Measurements from ENCODE around the gene PUS1.
A peak's percentile ranks its signal among the peaks of the same experiment; 100 is the strongest.
"Not testable (repeated sequence)": the region's sequence is repeated elsewhere in the genome, so short reads cannot be mapped to it uniquely, and the experiment has no call there.

Gene PUS1

DNA sequence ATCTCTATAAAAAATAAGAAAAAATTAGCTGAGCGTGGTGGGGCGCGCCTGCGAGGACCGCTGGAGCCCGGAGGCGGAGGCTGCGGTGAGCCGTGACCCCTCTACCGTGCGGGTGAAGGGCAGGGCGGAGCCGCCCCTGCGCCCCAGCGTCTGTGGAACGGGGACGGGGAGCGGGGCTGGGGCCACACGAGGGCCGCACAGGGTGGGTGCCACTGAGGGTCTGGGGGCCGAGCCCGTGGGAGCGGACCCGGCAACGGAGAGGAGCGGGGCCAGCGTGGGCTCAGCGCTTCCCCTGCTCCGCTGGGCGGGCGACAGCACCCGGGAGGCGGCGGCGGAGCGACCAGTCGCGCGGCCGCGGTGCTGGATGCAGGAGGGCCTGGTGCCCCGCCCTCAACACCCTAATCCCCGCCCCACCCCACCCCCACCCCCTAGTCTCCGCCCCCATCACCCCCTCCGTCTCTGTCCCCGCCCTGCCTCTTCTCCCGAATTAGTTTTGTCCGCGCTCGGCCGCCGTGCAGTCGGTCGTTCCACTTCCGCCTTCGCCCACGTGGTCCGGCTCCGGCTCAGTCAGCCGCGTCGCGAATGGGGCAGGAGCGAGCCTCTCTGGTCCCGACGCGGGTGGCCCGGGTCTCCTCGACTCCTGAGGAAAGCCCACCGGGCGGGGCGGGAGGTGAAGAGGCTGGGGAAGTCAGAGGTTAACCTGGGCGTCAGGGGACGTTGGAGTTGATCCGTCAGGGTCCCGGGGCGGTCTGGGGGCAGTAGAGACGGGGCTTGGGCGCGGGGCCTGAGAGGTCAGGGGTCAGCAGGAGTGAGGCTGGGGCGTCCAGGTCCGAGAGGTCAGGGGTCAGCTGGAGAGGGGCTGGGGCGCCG lies at the start of gene PUS1:
TSS of gene PUS1 (plus strand) at position 566 of the 870 bp plus-strand sequence. CDS start 447 bp downstream, outside the sequence.
- DNase-seq (ENCODE audit: low read depth) = peak; percentile 90

- no peak for DNase-seq (ENCODE audit: low read depth)
Measured at GRCh38 chr12:131882804-131883520, 46.1 kb upstream of the PUS1 start.

GRCh38 chr12:131883521-131883900 lies 45.6 kb upstream of the PUS1 start:
- DNase-seq (ENCODE audit: low read depth) = no peak

DNA sequence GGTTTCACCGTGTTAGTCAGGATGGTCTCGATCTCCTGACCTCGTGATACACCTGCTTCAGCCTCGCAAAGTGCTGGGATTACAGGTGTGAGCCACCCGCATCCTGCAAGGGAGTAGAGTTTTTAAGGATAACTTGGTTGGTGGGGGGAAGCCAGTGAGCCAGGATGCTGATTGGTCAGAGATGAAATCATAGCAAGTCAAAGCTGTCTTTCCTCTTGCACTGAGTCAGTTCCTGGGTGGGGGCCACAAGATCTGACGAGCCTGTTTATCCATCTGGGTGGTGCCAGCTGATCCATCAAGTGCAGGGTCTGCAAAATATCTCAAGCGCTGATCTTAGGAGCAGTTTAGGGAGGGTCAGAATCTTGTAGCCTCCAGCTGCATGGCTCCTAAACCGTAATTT lies 44.0 kb upstream of the PUS1 start:
- DNase-seq (ENCODE audit: low read depth) = not testable (repeated sequence)

- DNase-seq (ENCODE audit: low read depth) = no peak
Measured at GRCh38 chr12:131885543-131886057, 43.5 kb upstream of the PUS1 start.

DNA sequence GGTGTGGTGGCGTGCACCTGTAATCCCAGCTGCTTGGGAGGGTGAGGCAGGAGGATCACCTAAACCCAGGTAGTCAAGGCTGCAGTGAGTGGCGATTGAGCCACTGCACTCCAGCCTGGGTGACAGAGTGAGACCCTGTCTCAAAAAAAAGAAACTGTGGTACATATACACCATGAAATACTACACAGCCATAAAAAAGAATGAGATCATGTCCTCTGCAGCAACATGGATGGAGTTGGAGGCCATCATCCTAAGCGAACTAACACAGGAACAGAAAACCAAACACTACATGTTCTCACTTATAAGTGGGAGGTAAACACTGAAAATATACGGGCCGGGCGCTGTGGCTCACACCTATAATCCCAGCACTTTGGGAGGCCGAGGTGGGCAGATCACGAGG lies 37.4 kb upstream of the PUS1 start:
- DNase-seq (ENCODE audit: low read depth) = not testable (repeated sequence)

GRCh38 chr12:131892711-131893604 lies 36.1 kb upstream of the PUS1 start:
- DNase-seq (ENCODE audit: low read depth) = no peak

DNA sequence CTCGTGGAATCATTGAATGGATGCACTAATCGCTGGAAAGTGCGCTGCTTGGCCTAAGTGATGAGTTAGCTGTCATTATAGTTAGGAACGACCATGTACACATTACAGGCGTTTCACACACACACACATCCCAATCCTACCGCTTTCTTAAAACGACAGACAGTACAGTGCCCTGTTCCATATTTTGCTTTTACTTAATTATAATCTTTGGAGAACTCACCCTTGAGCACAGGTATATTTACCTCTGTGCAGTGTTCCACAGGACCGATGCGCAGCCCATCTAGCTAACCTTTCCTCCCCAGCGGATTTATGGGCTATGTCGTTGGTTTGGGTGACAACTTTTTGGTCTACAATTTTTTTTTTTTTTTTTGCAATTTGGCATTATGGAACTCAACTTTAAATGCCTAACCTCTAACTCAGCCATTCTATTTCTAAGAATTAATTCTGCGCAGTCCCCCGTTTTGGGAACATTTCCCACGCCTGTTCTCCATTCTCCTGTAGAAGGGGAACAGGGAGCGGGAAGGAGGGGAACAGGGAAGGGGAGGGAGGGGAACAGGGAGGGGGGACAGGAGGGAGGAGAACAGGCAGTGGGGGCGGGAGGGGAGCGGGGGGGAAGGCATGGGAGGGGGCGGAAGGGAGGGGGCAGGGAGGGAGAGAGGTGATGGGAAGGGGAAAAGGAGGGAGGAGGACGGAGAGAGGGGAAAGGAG lies 35.3 kb upstream of the PUS1 start:
- no peak for DNase-seq (ENCODE audit: low read depth)

GRCh38 chr12:131894313-131894860 lies 34.7 kb upstream of the PUS1 start, which contains the start of gene ULK1:
Gene ULK1 (plus strand): TSS chr12:131894622. CDS start chr12:131895002, 380 bp downstream.
- DNase-seq (ENCODE audit: low read depth) = peak; percentile 90

GRCh38 chr12:131894981-131895639 lies 34.0 kb upstream of the PUS1 start:
- no peak for DNase-seq (ENCODE audit: low read depth)

GRCh38 chr12:131895640-131896079 lies 33.4 kb upstream of the PUS1 start:
- DNase-seq (ENCODE audit: low read depth) = no peak

DNA sequence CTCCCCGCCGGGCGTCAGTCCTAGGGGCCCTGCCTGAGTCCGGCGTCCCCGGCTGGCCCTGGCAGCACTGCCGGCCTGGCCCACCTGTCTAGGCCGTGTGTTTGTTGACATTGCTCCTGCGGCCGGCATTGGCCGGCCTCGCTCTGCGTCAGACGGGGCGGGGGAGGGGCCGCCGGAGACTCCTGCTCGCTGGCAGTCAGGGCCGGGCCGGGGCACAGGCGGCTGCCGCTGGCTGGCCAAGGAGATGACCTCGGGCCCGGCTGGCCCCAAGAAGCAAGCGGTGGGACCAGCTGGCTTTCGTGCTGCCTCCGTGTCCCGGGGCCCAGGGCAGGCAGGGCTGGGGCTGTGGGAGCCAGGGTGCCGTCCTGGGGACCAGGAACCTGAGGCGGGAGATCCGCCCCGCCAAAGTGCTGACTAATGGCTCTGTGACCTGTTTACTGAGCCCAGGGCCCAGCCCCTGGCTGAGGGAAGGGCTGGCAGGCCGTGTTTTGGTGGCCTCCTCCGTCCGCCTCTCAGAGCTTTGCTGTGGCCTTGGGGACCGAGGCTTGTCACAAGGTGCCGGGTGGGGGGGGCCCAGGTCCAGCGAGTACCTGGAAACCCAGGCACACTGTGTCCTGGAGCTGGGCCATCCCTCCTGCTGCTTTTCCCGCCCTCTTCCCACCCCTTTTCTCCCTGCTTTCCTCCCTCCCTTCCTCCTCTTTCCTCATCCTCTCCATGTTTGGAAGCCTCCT lies 32.8 kb upstream of the PUS1 start:
- DNase-seq (ENCODE audit: low read depth) = peak; percentile 51

DNA sequence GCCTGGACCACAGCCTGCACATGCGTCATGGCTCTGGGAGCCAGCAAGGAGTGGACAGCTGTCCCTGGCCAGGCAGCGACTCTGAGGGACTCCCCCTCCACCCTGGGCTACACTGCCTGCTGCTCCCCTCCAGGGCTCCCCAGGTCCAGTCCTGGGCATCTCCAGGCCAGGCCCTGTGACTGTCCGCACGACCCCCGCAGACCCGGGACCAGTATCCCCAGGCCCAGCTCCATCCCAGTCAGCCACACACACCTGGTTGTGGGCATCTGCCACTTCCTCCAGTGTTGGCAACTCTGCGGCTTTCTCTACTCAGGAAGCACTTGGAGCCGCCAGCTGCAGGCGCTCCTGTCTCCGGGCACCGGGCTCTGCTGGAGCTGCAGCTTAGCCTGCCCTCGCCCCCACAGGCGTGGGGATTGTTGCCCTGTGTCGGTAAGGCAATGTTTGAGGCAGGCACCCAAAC lies 32.2 kb upstream of the PUS1 start:
- no peak for DNase-seq (ENCODE audit: low read depth)

DNA sequence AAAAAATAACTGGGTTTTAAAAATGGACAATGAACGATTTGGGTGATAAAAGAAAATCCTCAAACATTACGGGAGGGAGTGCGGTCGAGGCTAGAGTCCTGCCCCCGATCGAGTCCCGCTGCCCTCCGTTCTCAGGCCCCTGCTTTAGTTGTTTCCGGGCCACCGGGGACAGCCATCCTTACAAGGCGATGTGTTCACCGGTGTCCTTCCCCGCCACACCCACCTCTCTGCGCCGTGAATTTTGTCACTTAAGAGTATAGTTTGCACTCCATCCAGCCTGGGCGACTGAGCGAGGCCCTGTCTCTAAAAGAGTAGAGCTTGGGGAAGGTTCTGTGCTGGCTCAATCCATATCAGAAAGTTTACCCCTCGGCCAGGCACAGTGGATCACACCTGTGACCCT lies 31.8 kb upstream of the PUS1 start:
- DNase-seq (ENCODE audit: low read depth) = no peak

- no peak for DNase-seq (ENCODE audit: low read depth)
Measured at GRCh38 chr12:131897875-131898274, 31.2 kb upstream of the PUS1 start.

GRCh38 chr12:131900397-131900796 lies 28.7 kb upstream of the PUS1 start:
- DNase-seq (ENCODE audit: low read depth) = no peak

- no peak for DNase-seq (ENCODE audit: low read depth)
Measured at GRCh38 chr12:131901431-131902331, 27.4 kb upstream of the PUS1 start.
